ENCODE results near the gene SLC26A6.

Gene SLC26A6

DNA sequence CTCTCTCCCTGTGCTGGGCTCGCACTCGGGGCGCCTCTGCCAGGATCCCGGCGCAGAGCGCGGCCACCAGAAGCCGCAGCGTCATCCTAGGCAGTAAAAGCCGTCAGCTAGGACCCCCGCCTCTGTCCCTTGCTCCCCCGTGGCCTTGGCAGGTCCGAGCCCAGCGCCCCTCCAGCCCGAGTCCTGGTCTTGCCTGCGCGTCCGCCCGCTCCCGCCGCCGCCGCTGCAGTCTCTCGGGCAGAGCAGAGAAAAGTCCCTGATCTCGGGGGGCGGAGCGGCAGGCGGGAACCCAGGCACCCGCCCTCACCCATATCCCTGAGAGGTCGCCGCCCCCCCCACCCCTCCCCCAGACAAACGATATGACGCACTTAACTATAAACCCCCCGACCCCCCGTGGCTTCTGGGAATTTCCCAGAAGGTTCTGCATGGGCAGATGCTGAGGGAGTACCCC lies 40.2 kb downstream of the SLC26A6 start, which contains the start of gene COL7A1:
COL7A1 (minus strand) TSS at position 255 of the 451 bp plus-strand sequence; CDS start at position 85, 170 bp downstream.
- TF ChIP-seq CTCF (conservative IDR thresholded peaks at IDR 0.05; ENCODE audit: low read length), result no peak
- DNase-seq (ENCODE audit: low read depth), result peak; percentile 31
- peak within 1 kb of the TSS; percentile 64 for H3K4me3 ChIP-seq (ENCODE audit: low read length)

- H3K4me3 ChIP-seq (ENCODE audit: low read length), result peak overlapping the region; percentile 64
- peak; percentile 48 for DNase-seq (ENCODE audit: low read depth)
- TF ChIP-seq CTCF (conservative IDR thresholded peaks at IDR 0.05; ENCODE audit: low read length), result no peak
These were observed 40.7 kb downstream of the SLC26A6 start for GRCh38 chr3:48594417-48595049.

DNA sequence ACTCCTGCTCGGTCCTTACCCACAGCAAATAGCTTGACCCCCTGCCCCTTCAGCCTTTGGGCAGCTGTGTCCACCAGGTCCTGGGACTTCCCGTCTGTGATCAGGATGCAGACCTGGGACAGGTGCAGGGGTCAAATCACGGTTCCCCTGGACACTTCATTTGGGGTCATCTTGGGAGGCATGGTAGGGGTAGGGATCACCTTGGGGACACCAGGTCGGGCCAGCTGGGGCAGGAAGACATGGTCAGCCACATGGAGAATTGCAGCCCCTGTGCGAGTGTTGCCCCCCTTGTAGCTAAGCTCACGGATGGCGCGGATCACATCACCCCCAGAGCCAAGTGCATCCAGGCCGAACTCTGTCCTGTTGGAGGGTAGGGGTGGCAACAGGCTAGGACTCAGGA lies 41.9 kb downstream of the SLC26A6 start:
- TF ChIP-seq CTCF (conservative IDR thresholded peaks at IDR 0.05; ENCODE audit: low read length), result no peak
- no peak for DNase-seq (ENCODE audit: low read depth)
- no peak overlapping the region; the same call in 1 of the 2 replicates for H3K4me3 ChIP-seq (ENCODE audit: low read length)

GRCh38 chr3:48592519-48593087 lies 42.7 kb downstream of the SLC26A6 start:
- peak; percentile 8 for DNase-seq (ENCODE audit: low read depth)
- no peak overlapping the region for H3K4me3 ChIP-seq (ENCODE audit: low read length)
- no peak for TF ChIP-seq CTCF (conservative IDR thresholded peaks at IDR 0.05; ENCODE audit: low read length)

GRCh38 chr3:48591886-48592518 lies 43.3 kb downstream of the SLC26A6 start:
- no peak for DNase-seq (ENCODE audit: low read depth)
- no peak for TF ChIP-seq CTCF (conservative IDR thresholded peaks at IDR 0.05; ENCODE audit: low read length)
- H3K4me3 ChIP-seq (ENCODE audit: low read length), result no peak overlapping the region

DNA sequence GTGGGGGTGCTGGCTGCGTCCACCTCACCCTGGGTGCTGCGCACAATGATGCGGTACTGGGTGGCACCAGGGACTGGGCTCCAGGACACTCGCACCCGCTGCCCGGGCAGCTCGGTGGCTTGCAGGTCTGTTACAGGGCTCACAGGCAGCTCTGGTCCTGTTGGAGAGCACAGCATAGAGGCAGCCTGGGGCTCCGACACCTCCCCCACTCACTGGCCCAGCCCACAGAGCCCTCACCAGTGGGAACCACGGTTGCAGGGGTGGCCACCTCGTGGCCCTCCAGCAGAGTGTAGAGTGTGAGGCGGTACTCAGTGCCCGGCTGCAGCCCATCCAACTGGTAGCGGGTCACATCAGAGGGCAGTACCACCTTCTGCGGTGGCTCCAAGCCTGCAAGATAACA lies 43.8 kb downstream of the SLC26A6 start:
- TF ChIP-seq CTCF (conservative IDR thresholded peaks at IDR 0.05; ENCODE audit: low read length), result no peak
- no peak for DNase-seq (ENCODE audit: low read depth)

DNA sequence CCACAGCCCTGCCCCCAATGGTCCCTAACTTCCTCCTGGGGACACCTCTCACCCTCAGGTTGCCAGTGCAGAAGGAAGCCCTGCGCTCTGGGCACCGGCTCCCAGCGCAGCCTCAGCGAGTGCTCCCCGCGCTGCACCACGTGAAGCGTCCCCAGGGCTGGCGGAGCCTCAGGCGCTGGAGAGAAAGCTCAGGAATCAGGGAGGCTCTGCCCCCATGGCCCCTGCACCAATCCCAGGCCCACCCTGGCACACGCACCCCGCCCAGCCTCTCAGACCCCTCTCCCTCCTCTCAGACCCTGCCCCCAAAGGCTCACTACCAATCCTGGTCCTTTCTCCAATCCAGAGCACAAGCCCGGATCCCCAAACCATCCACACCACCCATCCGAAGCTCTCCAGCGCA lies 47.0 kb downstream of the SLC26A6 start:
- no peak overlapping the region for H3K4me3 ChIP-seq (ENCODE audit: low read length)
- DNase-seq (ENCODE audit: low read depth), result no peak
- no peak for TF ChIP-seq CTCF (conservative IDR thresholded peaks at IDR 0.05; ENCODE audit: low read length)

More for the DNA sequence above, 43.8 kb downstream of the SLC26A6 start:
- H3K4me3 ChIP-seq (ENCODE audit: low read length), result no peak overlapping the region

All from AG10803 (cell line).